OCI-LY1 (cell line): ENCODE measurements around the gene LIN7B.

Experiments
- CTCF ChIP-seq: fragments of 200-600 bp; sonication (generic), shearing (Covaris generic); IDR thresholded peaks from 2 replicates; pipeline ENCODE4 v1.5.1; 2017; ENCODE audit warnings: mild to moderate bottlenecking, antibody characterized with exemption, low read length, moderate library complexity, mixed read lengths
- EZH2 ChIP-seq: fragments of 200-600 bp; sonication (generic), shearing (Covaris generic); IDR thresholded peaks from 2 replicates; pipeline ENCODE4 v1.8.0; 2017; ENCODE audit warnings: borderline replicate concordance, mixed run types, mild to moderate bottlenecking, antibody characterized with exemption, low read length, moderate library complexity, mixed read lengths

- no peak for TF ChIP-seq CTCF
- no peak for TF ChIP-seq EZH2
These were observed 43.5 kb downstream of the LIN7B start, which contains the start of gene TRPM4 for GRCh38 chr19:49157445-49158224.
